A549 (cell line): ENCODE data around the gene ROBO1. TPM values are rescaled to one million over a fixed set of nuclear protein-coding genes. Genes with fewer than 3 reads are reported as not detected.

Experiments used
- ATAC-seq, 2 experiments: fragments of 200-7000 bp in 1 of 2; fragments of >200 bp in 1 of 2; cut with Nextera tagmentation in 1 of 2; cut with Tn5 transposase in 1 of 2; 3 replicates each; pipeline versions ENCODE4 v1.8.0 to v1.9.1; 2018 to 2020; ENCODE audit warnings: mild to moderate bottlenecking in 1 of 2, moderate library complexity in 1 of 2
- CTCF ChIA-PET: fragments of 300-600 bp; sonication (Branson Sonifier 250); formaldehyde crosslinking; extraction: SDS; loops from one replicate; lab custom pipeline; 2021; ENCODE audit warnings: antibody characterized with exemption, inconsistent platforms; lab: Yijun Ruan, JAX
- POLR2A ChIA-PET: fragments of 350-600 bp; formaldehyde crosslinking; extraction: SDS; loops from one replicate; lab custom pipeline; 2021; ENCODE audit warnings: antibody characterized with exemption, inconsistent platforms; lab: Yijun Ruan, JAX
- DNase-seq, 2 experiments: peaks; one replicate each; pipeline versions ENCODE4 v3.0.0 to v3.0.0-alpha.2; 2011 to 2016; ENCODE audit warnings: low read depth in 1 of 2, low spot score in 1 of 2
- FAIRE-seq: peaks from 2 replicates; lab custom pipeline; 2011; peaks lifted over from hg19 to GRCh38; lab: Jason Lieb, UNC
- H3K27ac ChIP-seq, 2 experiments: fragments of >200 bp; sonication (Bioruptor Twin); formaldehyde crosslinking; 3 replicates each; pipeline ENCODE4 v1.5.1; 2016 to 2017
- H3K4me1 ChIP-seq: fragments of >200 bp; sonication (Bioruptor Twin); formaldehyde crosslinking; 3 replicates; pipeline ENCODE4 v1.6.1; 2016
- H3K4me2 ChIP-seq: fragments of >200 bp; sonication (Bioruptor Twin); formaldehyde crosslinking; 3 replicates; pipeline ENCODE4 v1.6.1; 2016
- H3K4me3 ChIP-seq: fragments of >200 bp; sonication (Bioruptor Twin); formaldehyde crosslinking; 3 replicates; pipeline ENCODE4 v1.5.1; 2016
- H3K9me3 ChIP-seq: fragments of >200 bp; sonication (Bioruptor Twin); formaldehyde crosslinking; 3 replicates; pipeline ENCODE4 v1.6.1; 2016
- CBX2 ChIP-seq: fragments of 200-600 bp; sonication (generic); IDR thresholded peaks from 2 replicates; pipeline ENCODE4 v1.6.1; 2016; ENCODE audit warnings: low read depth, mild to moderate bottlenecking, borderline replicate concordance
- CBX8 ChIP-seq: fragments of 200-600 bp; sonication (generic); IDR thresholded peaks from 2 replicates; pipeline ENCODE4 v1.6.1; 2016
- CEBPB ChIP-seq, 2 experiments: fragments of >200 bp in 1 of 2; sonication (Bioruptor Twin) in 1 of 2; formaldehyde crosslinking in 1 of 2; IDR thresholded peaks; 2 replicates each; pipeline ENCODE4 v1.6.1; 2012 to 2016
- CHD2 ChIP-seq: fragments of 150-350 bp; IDR thresholded peaks from 2 replicates; pipeline ENCODE4 v1.6.1; 2014; ENCODE audit warnings: low read length; ENCODE audit not compliant: partially characterized antibody
- CHD4 ChIP-seq: fragments of 200-600 bp; sonication (generic); IDR thresholded peaks from 2 replicates; pipeline ENCODE4 v1.6.1; 2016; ENCODE audit warnings: antibody characterized with exemption, mild to moderate bottlenecking, borderline replicate concordance
- ESRRA ChIP-seq: fragments of 150-350 bp; IDR thresholded peaks from 2 replicates; pipeline ENCODE4 v1.6.1; 2014; ENCODE audit warnings: mild to moderate bottlenecking, low read length, borderline replicate concordance
- GATA3 ChIP-seq: IDR thresholded peaks from 2 replicates; pipeline ENCODE4 v1.6.1; 2012; ENCODE audit warnings: borderline replicate concordance
- HDAC2 ChIP-seq: fragments of 200-600 bp; sonication (generic); IDR thresholded peaks from 2 replicates; pipeline ENCODE4 v1.6.1; 2016
- HOXA7 ChIP-seq: fragments of 250-450 bp; sonication (Bioruptor Pico); IDR thresholded peaks from 2 replicates; pipeline ENCODE4 v1.5.0; 2020; ENCODE audit warnings: mild to moderate bottlenecking, moderate library complexity
- JUNB ChIP-seq: fragments of >200 bp; sonication (Bioruptor Twin); formaldehyde crosslinking; IDR thresholded peaks from 2 replicates; pipeline ENCODE4 v1.6.1; 2016
- KDM1A ChIP-seq: fragments of 200-600 bp; sonication (generic); IDR thresholded peaks from 2 replicates; pipeline ENCODE4 v1.6.1; 2016; ENCODE audit warnings: low read depth, mild to moderate bottlenecking
- KDM5A ChIP-seq: fragments of 200-600 bp; sonication (generic); IDR thresholded peaks from 2 replicates; pipeline ENCODE4 v1.6.1; 2016; ENCODE audit warnings: antibody characterized with exemption, mild to moderate bottlenecking
- POLR2A ChIP-seq: IDR thresholded peaks from 2 replicates; pipeline ENCODE4 v1.6.1; 2012; ENCODE audit warnings: mild to moderate bottlenecking, low read length
- POLR2AphosphoS2 ChIP-seq: conservative IDR thresholded peaks from 2 replicates; pipeline ENCODE4 v1.6.1; 2012; ENCODE audit warnings: low read length, improper control_type of control experiment, inconsistent platforms
- RAD21 ChIP-seq, 2 experiments: fragments of >200 bp in 1 of 2; sonication (Bioruptor Twin) in 1 of 2; formaldehyde crosslinking in 1 of 2; IDR thresholded peaks in 1 of 2; conservative IDR thresholded peaks in 1 of 2; 2 replicates in 1 of 2; 3 replicates in 1 of 2; pipeline ENCODE4 v1.6.1; 2012 to 2018; ENCODE audit warnings: inconsistent platforms in 1 of 2
- RARB ChIP-seq: fragments of 250-450 bp; sonication (Bioruptor Pico); IDR thresholded peaks from 2 replicates; pipeline ENCODE4 v1.8.0; 2021; ENCODE audit warnings: mild to moderate bottlenecking, moderate library complexity
- RCOR1 ChIP-seq: fragments of 150-350 bp; IDR thresholded peaks from 2 replicates; pipeline ENCODE4 v1.6.1; 2014; ENCODE audit warnings: antibody characterized with exemption, low read length, low read depth
- RNF2 ChIP-seq: fragments of 200-600 bp; sonication (generic); IDR thresholded peaks from 2 replicates; pipeline ENCODE4 v1.6.1; 2016; ENCODE audit warnings: low read depth, mild to moderate bottlenecking, antibody characterized with exemption, moderate library complexity, borderline replicate concordance
- SMC3 ChIP-seq: fragments of >200 bp; sonication (Bioruptor Twin); formaldehyde crosslinking; IDR thresholded peaks from 3 replicates; pipeline ENCODE4 v1.6.1; 2018; ENCODE audit warnings: inconsistent platforms
- TP53 ChIP-seq: fragments of 250-450 bp; sonication (Bioruptor Pico); IDR thresholded peaks from 2 replicates; pipeline ENCODE4 v1.5.0; 2021; ENCODE audit warnings: mild to moderate bottlenecking, moderate library complexity
- ZFP36 ChIP-seq: fragments of 450-650 bp; IDR thresholded peaks from 2 replicates; pipeline ENCODE4 v1.6.1; 2014; ENCODE audit warnings: borderline replicate concordance; ENCODE audit not compliant: partially characterized antibody
- WGBS: methylation state at CpG from one replicate; pipeline ENCODE4 v1.1.6; 2017; ENCODE audit errors: missing lambda C conversion rate; 5-methylcytosine and 5-hydroxymethylcytosine counted together
- polyA plus RNA-seq, 4 experiments: library from polyadenylated mRNA; depleted of rRNA in 3 of 4; stranded (reverse); fragments of >200 nt; fragmentation: RNase III in 1 of 4; extraction: RNeasy Plus Mini Kit Qiagen cat#74134 plus additional on column Dnase treatment in 1 of 4; gene quantifications; 2 replicates in 3 of 4; 3 replicates in 1 of 4; pipeline ENCODE4 v1.2.3, GENCODE V29; 2011 to 2017
- TF ChIP-seq, protein P1 (sequence below): fragments of 450-650 bp; IDR thresholded peaks from 2 replicates; pipeline ENCODE4 v1.6.1; 2014; ENCODE audit warnings: antibody characterized with exemption
- TF ChIP-seq, protein P2 (sequence below): fragments of 150-350 bp; IDR thresholded peaks from 2 replicates; pipeline ENCODE4 v1.6.1; 2014; ENCODE audit warnings: low read depth, mild to moderate bottlenecking, low read length
- TF ChIP-seq, protein P3 (sequence below): IDR thresholded peaks from 2 replicates; pipeline ENCODE4 v1.6.1; 2012

The ROBO1 gene
- polyA plus RNA-seq, 2 of the 4 experiments (the other 2 are of a cell fraction) = 25.3 to 35.6 TPM

- 15% methylated on average over 2 of the region's 2 CpGs for WGBS
- FAIRE-seq = no peak
- H3K4me1 ChIP-seq = peaks cover 10% of the 10 kb centered on the region; the same call in 2 of the 3 replicates
- DNase-seq = peak; percentile 3 to 21
- ChIA-PET POLR2A (interaction anchor here (1.1 to 1.5 kb wide), 2 partner anchors 22 to 70 kb away, joined by 3 to 4 read pairs; no protein-coding TSS in a partner anchor), CTCF (interaction anchor here (1.0 to 1.5 kb wide), 2 partner anchors 11 to 47 kb away, joined by 3 to 5 read pairs; no protein-coding TSS in a partner anchor)
- TF ChIP-seq KDM1A = no peak
- peak; percentile 62 to 68; a peak in 4 of 6 replicates for ATAC-seq
- no peak overlapping the region for H3K27ac ChIP-seq
- no peaks in the 10 kb centered on the region for H3K9me3 ChIP-seq
- peak overlapping the region; percentile 16; the same call in 2 of the 3 replicates for H3K4me2 ChIP-seq
- H3K4me3 ChIP-seq = no peak overlapping the region
Observed at GRCh38 chr3:78941587-78941986, 826.2 kb downstream of the ROBO1 start.

GRCh38 chr3:78940626-78941025, 827.2 kb downstream of the ROBO1 start:
- Histone ChIP-seq H3K27ac (no peak overlapping the region), H3K4me1 (peaks cover 10% of the 10 kb centered on the region; the same call in 2 of the 3 replicates), H3K9me3 (no peaks in the 10 kb centered on the region), H3K4me2 (no peak overlapping the region), H3K4me3 (no peak overlapping the region)
- no peak for FAIRE-seq
- DNase-seq = no peak
- ChIA-PET CTCF (interaction anchor here (1.5 kb wide), 1 partner anchor 48 kb away, joined by 5 read pairs; no protein-coding TSS in a partner anchor), POLR2A (interaction anchor here (1.5 kb wide), 1 partner anchor 21 kb away, joined by 4 read pairs; no protein-coding TSS in a partner anchor)
- TF ChIP-seq HDAC2 (no peak), RNF2 (no peak), GATA3 (no peak), HOXA7 (no peak), SMC3 (no peak), KDM1A (no peak), POLR2A (no peak), POLR2AphosphoS2 (no peak), TP53 (CRISPR knock-in tag) (no peak), RCOR1 (no peak), CEBPB (IDR thresholded peaks at IDR 0.05) (no peak), CBX2 (no peak), ESRRA (no peak), RARB (no peak), CHD4 (no peak), CHD2 (no peak), ZFP36 (no peak), JUNB (no peak)
- TF ChIP-seq, protein P1, sequence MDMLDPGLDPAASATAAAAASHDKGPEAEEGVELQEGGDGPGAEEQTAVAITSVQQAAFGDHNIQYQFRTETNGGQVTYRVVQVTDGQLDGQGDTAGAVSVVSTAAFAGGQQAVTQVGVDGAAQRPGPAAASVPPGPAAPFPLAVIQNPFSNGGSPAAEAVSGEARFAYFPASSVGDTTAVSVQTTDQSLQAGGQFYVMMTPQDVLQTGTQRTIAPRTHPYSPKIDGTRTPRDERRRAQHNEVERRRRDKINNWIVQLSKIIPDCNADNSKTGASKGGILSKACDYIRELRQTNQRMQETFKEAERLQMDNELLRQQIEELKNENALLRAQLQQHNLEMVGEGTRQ = no peak
- TF ChIP-seq, protein P2, sequence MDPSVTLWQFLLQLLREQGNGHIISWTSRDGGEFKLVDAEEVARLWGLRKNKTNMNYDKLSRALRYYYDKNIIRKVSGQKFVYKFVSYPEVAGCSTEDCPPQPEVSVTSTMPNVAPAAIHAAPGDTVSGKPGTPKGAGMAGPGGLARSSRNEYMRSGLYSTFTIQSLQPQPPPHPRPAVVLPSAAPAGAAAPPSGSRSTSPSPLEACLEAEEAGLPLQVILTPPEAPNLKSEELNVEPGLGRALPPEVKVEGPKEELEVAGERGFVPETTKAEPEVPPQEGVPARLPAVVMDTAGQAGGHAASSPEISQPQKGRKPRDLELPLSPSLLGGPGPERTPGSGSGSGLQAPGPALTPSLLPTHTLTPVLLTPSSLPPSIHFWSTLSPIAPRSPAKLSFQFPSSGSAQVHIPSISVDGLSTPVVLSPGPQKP = no peak
- 54% methylated on average over 4 of the region's 4 CpGs for WGBS
- ATAC-seq = no peak

DNA sequence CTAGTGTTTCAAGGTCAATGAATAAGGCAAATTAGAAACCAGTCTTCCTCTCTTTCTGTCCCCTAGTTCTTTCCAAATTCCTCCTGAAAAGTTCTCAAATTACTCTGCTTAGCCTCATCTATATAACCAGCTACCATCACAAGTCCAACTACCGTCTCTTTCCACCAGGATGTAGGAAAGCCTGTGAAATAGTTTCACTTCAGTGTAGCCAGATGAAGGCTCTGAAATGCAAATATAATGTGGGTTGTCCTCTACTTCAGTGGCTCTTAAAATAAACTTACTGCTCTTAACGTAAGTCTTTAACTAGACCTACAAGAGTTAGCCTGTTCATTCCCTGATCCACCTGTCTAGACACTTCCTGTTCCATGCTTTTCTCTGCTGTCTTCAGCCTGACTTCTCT, 827.7 kb downstream of the ROBO1 start:
- 77% methylated on average over 2 of the region's 2 CpGs for WGBS
- Histone ChIP-seq H3K4me3 (no peak overlapping the region), H3K27ac (no peak overlapping the region)
- POLR2A ChIA-PET = no interaction called here
- no peak for TF ChIP-seq JUNB
- no peak for TF ChIP-seq GATA3
- TF ChIP-seq CBX8 = no peak
- TF ChIP-seq HDAC2 = no peak
- TF ChIP-seq TP53 (CRISPR knock-in tag) = no peak
- no peak for TF ChIP-seq CHD2
- no peak for TF ChIP-seq RAD21 (conservative IDR thresholded peaks at IDR 0.05 in 1 of 2, IDR thresholded peaks at IDR 0.05 in 1 of 2)
- no peak for TF ChIP-seq KDM5A
- TF ChIP-seq, protein P3, sequence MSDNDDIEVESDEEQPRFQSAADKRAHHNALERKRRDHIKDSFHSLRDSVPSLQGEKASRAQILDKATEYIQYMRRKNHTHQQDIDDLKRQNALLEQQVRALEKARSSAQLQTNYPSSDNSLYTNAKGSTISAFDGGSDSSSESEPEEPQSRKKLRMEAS = no peak
- TF ChIP-seq KDM1A = no peak
- TF ChIP-seq, all 56 proteins: peak for 0
- FAIRE-seq (no peak), ATAC-seq (no peak), DNase-seq (no peak)
- CTCF ChIA-PET = no interaction called here
- Histone ChIP-seq H3K4me2 (no peak overlapping the region), H3K9me3 (no peaks in the 10 kb centered on the region), H3K4me1 (peaks cover 10% of the 10 kb centered on the region; the same call in 2 of the 3 replicates)
